DND-41 (cell line): ENCODE data around the gene FXYD2.

Source experiments
- EZH2 ChIP-seq: IDR thresholded peaks from 3 replicates; pipeline ENCODE4 v1.6.1; 2012; ENCODE audit warnings: borderline replicate concordance, low read depth, mild to moderate bottlenecking, moderate library complexity, low read length, inconsistent platforms; ENCODE audit not compliant: severe bottlenecking
- TF ChIP-seq, protein P1 (sequence below): IDR thresholded peaks from 2 replicates; pipeline ENCODE4 v1.5.1; 2012; ENCODE audit warnings: borderline replicate concordance, low read length, moderate library complexity, mild to moderate bottlenecking; ENCODE audit not compliant: poor library complexity, severe bottlenecking; ENCODE audit errors: extremely low read depth

DNA sequence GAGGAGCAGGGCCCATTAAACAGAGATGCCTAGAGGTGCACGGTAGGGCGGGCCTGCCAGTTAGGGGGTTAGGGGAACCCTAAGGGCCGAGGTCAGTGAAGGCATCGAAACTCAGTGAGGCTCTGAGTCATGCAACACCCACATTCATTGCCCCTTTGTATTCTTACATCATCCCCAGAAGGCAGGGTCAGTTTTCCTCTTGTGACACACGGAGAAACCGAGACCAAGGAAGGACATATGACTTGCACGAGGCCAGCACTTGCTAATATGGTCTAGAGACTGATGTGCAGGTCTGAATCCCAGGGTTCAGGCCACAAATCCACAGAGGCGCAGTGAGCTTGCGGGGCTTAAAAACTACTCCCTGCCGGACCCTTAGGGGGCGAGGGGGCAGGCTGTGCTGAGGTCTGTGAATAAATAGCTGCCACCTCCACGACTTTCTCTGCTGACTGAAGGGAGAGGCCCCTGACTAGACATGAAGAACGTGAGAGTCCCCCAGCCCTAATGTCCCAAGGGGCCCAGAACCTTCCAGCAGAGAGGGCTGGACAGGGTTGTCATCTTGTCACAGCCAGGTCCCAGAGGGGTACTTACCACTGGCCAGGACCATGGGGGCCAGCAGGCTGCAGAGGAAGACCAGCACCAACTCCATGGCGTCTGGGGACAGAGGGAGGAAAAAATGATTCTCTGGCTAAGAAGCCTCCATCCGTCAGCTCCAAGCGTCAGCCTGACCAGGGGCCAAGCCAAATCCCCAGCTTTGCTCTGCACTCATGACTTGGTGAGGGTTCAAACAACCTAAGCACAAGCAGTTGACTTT is 17.8 kb upstream of the FXYD2 start:
- TF ChIP-seq EZH2: no peak
- TF ChIP-seq, protein P1, sequence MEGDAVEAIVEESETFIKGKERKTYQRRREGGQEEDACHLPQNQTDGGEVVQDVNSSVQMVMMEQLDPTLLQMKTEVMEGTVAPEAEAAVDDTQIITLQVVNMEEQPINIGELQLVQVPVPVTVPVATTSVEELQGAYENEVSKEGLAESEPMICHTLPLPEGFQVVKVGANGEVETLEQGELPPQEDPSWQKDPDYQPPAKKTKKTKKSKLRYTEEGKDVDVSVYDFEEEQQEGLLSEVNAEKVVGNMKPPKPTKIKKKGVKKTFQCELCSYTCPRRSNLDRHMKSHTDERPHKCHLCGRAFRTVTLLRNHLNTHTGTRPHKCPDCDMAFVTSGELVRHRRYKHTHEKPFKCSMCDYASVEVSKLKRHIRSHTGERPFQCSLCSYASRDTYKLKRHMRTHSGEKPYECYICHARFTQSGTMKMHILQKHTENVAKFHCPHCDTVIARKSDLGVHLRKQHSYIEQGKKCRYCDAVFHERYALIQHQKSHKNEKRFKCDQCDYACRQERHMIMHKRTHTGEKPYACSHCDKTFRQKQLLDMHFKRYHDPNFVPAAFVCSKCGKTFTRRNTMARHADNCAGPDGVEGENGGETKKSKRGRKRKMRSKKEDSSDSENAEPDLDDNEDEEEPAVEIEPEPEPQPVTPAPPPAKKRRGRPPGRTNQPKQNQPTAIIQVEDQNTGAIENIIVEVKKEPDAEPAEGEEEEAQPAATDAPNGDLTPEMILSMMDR: no peak
